ENCODE results near the gene CYTIP.

Gene CYTIP

GRCh38 chr2:157460897-157461296 lies 17.0 kb upstream of the CYTIP start:
- DNase-seq = no peak

GRCh38 chr2:157460384-157460837 lies 16.5 kb upstream of the CYTIP start:
- DNase-seq = no peak

- no peak for DNase-seq
These were observed 15.6 kb upstream of the CYTIP start for GRCh38 chr2:157459486-157459885.

- no peak for DNase-seq
These were observed 3.9 kb upstream of the CYTIP start for GRCh38 chr2:157447741-157448140.

GRCh38 chr2:157447031-157447430 lies 3.1 kb upstream of the CYTIP start:
- no peak for DNase-seq

GRCh38 chr2:157444641-157445040 lies 752 bp upstream of the CYTIP start:
- DNase-seq = peak; percentile 24

- peak; percentile 67 for DNase-seq
These were observed 799 bp downstream of the CYTIP start for GRCh38 chr2:157443090-157443489.

GRCh38 chr2:157442636-157443035 lies 1.3 kb downstream of the CYTIP start:
- DNase-seq = no peak

- DNase-seq = no peak
These were observed 1.7 kb downstream of the CYTIP start for GRCh38 chr2:157442191-157442590.

GRCh38 chr2:157441072-157441454 lies 2.8 kb downstream of the CYTIP start:
- DNase-seq = peak; percentile 62

GRCh38 chr2:157440404-157441071 lies 3.4 kb downstream of the CYTIP start:
- no peak for DNase-seq

- peak; percentile 75 for DNase-seq
These were observed 4.1 kb downstream of the CYTIP start for GRCh38 chr2:157439824-157440186.

- peak; percentile 50 for DNase-seq
These were observed 4.7 kb downstream of the CYTIP start for GRCh38 chr2:157438863-157439823.

- no peak for DNase-seq
These were observed 10.5 kb downstream of the CYTIP start for GRCh38 chr2:157433394-157433793.

- no peak for DNase-seq
These were observed 11.3 kb downstream of the CYTIP start for GRCh38 chr2:157432475-157433106.

GRCh38 chr2:157431176-157431575 lies 12.7 kb downstream of the CYTIP start:
- no peak for DNase-seq

GRCh38 chr2:157428500-157429175 lies 15.3 kb downstream of the CYTIP start:
- no peak for DNase-seq

- DNase-seq = no peak
These were observed 16.0 kb downstream of the CYTIP start for GRCh38 chr2:157427922-157428303.

- no peak for DNase-seq
These were observed 16.6 kb downstream of the CYTIP start for GRCh38 chr2:157427003-157427921.

GRCh38 chr2:157426477-157426994 lies 17.4 kb downstream of the CYTIP start:
- no peak for DNase-seq

GRCh38 chr2:157424374-157424773 lies 19.5 kb downstream of the CYTIP start:
- DNase-seq = no peak

- no peak for DNase-seq
These were observed 21.9 kb downstream of the CYTIP start for GRCh38 chr2:157421964-157422363.
